ENCODE measurements around the gene COL27A1.

COL27A1 gene

DNA sequence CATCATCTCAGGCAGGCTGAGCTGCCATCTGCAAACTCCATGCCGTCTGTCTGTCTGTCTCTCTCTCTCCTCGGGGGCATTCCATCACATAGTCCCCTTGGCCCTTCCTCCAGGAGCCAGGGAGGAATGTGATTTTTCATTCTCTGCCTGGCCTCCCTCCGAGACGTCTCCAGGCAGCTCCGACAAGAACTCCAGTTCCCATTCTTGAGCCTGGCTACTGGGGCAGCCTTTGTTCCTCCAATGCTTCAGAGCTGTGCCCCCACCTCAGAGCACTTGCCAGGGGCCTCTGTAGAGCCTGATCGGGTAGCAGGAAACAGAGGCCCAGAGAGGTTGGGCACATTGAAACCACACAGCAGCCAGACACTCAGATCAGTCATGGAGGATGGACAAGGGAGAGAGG lies 74.0 kb downstream of the COL27A1 start:
- no peak for DNase-seq

DNA sequence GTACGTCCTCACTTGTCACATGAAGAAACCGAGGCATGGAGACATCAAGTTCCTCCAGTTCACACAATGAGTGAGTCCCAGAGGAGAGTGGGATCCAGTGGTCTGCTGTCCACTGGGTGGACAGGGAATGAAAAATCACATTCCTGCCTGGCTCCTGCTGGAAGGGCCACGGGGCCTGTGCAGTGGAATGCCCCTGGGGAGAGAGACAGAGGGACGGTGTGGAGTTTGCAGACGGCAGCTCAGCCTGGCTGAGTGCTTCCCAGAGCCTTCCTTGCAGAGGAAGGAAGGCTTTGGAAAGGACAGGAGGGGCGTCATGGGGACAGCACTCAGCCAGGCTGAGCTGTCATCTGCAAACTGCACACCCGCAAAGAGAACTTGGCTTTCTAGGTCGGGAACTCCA lies 74.7 kb downstream of the COL27A1 start:
- DNase-seq: no peak

DNA sequence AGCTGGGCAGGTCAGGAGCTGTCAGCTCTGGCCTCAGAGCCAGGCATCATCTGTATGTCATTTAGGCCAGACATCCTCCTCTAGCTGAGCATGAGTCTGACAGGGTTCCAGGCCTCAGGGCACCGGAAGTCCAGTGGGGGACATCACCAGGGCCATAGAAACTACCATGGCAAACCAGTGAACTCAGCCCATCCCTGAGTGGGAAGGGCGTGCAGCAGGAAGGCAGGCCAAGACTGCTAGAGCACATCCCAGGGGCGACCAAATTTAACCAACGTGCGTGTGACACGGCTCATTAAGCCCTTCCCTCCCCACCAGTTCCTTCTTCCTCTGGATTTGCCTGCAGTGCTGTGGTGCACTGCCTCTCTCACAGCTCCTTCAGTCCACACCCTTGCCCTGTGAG lies 75.9 kb downstream of the COL27A1 start:
- no peak for DNase-seq

DNA sequence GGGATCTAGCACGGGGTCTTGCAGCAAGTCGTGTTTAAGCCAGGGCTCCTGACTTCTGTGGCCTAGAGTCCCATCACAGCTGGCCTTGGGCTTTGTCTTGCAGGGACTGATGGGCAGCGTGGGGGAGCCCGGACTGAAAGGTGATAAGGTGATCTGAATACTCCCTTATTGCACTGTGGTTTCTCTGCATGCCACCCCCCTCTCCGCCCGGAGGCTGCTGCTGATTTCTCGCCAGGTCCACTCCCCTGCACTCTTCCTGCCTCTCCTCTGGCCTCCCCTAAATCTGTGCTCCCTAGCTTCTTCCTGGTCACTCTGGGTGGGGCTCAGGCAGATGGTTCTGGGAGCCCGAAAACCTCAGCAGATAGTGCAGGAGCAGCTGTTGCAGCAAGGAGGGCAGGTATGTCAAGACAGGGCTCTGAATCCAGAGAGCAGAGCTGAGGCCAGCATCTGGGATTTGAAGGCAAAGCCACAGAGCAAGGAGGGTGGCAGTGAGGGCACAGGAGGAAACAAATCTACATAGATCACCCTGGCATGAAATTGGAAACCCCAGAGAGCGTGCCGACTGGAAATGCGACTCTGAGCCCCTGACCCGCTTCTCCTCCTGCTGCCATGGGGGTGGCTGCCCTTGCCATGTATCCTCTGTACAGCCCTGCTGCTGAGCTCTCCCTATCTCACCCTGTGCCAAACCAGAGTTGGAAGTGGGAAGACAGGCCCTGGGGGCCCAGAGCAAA lies 76.5 kb downstream of the COL27A1 start:
- DNase-seq: no peak

DNA sequence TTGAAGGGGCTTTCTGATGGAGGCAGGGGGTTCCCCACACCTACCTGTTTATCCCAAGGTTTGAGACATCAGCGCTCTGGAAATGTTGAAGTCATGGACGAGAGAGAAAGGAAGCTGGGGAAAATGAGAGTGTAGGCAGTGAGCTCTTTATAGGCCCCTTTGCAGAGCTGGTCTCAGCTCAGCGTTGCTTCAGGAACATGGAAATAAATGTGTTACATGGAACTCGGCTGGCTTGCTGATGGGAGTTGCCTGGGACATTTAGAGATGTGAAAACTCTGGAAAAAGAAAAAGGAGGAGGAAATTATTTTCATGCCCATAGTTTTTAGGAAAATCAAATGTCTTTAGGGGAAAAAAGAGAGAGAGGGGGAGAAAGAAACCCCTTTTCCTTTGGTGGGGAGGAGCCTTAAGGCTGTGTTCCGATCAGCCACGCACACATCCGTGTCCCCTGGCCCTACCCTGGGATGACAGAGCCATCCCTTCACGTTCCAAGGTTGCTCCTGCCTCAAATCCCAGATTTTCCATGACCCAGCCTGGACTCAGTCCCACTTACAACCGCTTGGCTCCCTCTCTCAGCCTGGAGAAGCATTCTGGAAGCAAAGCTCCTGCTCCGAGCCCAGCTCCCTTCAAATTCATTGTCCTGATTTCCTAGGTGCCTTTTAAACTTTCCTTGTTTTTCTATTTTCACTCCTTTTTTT lies 78.3 kb downstream of the COL27A1 start:
- no peak for DNase-seq

DNA sequence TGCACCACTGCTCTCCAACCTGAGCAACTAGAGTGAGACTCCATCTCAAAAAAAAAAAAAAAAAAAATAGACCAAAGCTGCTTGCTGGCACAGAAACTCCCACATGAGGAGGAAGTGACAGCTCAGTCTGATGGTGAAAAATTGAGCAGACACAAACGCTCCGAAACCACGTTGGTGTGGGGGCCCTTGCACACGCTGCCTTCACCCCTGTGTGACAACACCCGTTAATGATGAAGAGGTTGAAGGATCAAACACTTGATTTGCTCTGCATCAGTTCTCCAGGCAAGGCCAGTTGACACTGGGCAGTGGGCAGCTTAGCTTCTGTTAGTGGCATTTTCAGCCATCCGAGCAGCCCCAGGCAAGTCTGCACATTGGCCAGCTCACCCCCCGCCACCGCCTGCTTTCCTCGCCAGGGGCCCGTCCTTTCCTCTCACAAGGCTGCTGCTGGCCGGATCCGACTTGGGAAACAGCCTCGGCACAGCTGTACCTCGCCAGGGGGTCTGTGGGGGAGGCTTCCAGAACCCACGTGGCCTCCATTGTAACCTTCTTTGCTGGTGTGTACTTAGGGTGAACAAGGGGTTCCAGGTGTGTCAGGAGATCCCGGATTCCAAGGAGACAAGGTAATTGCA lies 79.8 kb downstream of the COL27A1 start:
- peak; percentile 18 for DNase-seq

DNA sequence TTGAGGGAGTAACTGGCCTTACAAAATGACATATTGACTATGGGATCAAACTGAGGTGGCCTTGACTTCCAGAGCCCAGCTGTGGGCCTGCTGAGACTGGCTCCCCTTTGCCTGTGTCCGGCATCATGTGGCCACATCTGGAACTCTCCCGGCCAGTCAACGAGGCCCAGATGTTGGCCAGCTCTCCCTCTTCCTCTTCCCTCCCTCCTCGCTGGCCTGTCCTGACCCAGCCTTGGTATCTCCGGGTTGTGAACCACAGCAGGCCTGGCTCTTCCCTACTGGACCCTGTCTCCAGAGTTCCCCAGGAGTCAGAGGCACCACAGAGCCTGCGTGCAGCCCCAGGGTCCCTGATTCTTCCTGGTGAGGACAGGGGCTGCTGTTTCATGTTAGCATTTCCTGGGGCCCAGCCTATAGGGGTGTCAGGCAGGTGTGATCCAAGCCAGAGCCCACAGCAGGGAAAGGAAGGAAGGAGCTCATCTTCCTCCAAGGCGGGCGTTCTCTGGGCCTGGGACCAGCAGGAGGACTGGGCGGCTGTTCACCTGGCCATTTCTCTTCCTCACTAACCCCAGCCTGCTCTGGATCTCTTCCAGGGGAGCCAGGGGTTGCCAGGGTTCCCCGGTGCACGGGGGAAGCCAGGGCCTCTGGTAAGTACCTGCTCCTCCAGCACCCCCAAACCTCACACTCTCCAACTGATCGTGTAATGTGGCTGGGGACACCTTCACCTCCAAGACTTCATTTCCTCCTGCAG lies 81.2 kb downstream of the COL27A1 start:
- no peak for DNase-seq

DNA sequence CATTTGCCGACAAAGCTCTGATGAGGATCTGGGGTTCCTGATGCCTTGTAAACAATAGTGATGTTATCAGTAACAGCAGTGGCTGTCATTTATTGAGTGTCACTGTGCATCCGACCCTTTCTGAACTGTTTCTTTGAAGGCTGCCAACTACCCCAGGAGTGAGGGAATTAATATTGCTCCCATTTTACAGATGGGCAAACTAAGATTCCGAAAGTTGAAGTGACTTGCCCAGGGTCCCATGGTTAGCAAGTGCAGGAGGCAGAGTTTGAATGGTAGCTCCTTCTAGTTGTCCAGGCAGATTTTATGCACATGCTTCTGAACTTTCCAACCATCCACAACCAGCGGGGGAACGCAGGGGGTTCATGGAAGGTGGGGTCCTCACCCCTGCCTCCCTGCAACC lies 81.9 kb downstream of the COL27A1 start:
- no peak for DNase-seq

DNA sequence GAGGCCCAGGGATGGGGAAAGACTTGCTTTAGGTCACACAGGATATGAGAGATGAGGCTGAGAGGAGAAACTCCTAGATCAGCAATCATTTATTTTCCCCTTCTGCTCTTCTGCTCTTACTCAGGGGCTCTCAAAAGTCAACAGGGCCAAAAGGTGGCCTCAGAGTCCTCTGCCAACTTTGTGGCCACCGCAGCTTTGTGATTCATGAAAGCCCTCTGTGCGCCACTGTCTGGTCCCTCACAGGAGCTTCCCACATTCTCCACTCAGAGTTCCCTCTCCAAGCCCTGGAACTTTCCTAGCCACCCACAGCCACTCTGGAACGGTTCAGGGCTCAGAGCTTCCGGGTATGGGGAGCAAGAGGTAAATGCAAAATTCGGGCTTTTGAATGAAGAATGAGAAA lies 82.4 kb downstream of the COL27A1 start:
- DNase-seq: no peak

DNA sequence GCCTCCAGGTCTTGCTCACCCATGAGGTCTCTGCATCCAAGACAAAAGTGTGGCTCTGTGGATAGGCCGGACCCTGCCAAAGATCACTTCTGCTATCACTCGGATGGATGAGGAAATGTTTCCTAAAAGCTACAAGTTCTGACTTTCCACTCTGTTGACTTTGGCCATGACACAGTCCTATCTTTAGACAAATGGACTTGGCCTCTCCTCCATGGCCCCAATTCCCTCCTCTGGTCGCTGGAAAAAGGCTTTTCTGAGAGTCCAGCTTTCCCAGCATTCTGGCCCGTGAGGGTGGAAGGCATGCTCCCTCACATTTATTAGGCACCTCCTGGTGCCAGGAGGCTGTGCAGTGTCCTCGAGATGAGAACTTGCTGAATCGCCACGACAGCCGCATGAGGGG lies 83.1 kb downstream of the COL27A1 start:
- DNase-seq: no peak

DNA sequence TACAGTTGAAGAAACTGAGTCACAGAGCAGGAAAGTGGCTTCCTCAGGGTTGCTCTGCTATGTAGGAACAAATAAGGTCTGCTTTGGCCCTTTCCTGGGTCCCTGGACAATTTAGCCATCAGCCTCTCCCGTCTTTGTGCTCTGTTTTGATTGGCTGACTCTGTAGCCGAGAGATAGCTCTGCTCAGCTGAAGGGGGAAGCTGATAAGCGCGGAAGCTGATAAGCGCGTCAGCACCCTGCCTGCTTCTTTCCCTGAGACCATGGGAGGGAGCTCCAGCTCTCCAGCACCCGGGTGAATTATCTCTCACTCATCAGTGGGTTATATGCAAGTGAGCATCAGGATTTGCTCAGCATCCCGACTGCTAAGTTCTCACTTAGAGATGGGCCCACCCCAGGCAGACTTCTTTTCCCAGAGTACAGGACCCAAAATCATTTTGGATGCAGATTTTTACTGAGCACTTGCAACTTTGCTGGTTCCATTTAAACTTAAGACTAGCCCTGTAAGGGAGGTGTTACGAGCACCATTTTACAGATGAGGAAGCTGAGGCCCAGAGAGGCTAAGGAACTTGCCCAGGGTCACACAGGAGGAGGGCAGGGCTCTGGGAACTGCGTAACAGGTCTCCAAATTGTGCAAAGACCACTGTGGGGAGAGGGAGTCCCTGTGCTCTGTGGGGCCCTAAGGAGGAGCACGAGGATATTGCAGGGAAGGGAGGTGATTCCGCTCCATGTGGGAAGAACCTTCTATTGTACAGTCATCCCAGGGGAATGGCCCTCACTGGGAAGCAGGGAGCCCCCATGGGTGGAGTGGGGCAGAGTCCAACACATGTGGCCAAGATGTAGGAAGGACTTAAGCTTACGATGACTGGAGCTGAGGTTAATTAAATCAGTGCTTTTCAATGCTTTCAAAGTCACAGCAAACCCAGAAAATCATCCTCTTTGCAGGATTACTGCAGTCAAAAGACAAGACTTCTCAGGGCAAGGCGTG lies 83.8 kb downstream of the COL27A1 start:
- DNase-seq: no peak

DNA sequence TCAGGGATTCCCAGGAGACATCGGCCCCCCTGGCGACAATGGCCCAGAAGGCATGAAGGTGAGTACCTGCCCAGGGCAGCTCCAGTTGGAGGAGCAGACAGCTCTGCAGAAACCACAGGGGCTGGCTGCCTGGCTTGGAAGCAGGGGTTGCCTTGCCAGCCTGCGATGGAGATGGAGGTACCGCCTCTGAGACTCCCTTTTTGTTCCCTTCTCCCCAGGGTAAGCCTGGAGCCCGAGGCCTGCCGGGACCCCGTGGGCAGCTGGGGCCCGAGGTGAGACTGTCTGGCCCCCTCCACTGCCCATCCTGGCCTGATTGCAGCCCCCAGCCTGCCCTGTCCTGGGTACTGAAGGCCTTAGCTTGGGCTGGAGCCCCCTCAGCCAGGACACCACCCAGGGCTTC lies 84.9 kb downstream of the COL27A1 start:
- DNase-seq: no peak

DNA sequence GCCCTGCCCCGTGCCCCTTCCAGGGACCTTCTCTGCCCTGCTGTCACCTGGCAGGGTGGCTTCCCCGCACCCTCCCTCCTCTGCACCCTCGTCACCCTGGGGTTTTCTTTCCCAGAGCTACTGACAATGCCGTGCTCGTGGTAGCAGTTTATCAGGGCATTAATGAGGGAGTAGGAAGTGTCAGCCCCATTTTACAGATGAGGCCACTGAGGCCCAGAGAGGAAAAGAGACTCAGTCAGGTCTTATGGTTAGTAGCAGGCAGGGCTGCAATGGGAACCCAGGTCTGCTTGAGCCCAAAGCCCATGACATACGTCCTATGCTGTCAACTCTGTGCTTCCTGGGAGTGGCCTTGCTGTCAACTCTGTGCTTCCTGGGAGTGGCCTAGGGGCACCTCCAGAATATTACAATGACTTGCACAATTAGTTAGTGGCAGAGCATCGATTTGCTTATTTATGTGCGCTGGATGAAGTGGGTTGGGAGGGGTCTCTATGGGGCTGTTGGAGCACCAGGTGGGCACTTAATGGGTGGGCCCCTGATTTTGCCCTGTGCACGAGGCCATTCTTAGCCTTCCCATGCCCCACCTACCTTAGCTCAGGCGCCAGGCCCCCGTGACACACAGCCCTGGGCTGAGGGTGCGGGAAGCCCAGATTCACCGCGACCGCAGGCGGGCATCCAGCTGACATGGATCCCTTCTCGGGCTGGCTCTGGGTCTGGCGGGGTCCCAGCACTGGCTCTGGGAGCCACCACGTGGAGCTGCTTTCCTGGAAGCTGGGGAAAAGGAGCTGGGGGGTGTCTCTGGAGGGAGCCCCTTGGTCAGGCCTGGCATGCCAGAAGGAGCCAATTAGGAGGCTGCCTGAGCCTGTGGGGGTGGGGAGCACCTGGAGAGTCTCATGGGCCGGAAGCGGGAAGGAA lies 85.6 kb downstream of the COL27A1 start:
- DNase-seq: peak; percentile 35

DNA sequence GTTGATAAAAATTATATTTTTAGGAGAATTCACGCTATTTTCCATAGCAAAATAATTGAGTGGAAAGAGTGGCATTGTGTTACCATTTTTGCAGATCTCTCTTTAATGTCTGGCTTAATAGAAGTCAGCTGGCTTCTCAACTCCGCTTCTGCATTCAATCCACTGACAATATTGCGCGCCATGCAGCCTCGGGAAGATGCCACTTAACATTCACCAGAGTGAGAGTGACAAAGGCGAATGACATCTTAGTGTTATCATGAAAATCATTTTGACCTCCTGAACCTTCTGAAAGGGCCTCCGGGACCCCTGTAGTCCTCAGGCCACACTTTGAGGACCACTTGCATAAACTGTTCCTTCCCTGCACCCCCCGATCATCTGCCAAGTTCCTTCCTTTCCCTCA lies 87.5 kb downstream of the COL27A1 start:
- no peak for DNase-seq

DNA sequence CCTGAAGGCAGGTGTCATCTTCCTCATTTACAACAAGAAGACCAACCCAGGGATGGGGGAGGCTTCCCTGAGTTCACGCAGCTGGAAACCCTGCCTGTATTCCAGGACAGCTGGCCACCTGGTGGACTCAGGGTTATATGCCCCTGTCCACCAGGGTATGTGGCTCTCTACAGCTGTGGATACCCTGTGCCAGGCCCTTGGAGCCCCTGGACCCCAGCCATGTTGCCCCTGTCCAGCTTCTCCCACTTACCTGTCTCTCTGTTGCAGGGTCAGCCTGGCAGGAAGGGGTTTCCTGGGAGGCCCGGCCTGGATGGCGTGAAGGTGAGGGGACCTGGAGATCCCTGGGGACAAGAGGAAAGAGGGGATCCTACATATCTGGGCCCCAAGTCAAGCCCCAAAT lies 87.9 kb downstream of the COL27A1 start:
- no peak for DNase-seq

DNA sequence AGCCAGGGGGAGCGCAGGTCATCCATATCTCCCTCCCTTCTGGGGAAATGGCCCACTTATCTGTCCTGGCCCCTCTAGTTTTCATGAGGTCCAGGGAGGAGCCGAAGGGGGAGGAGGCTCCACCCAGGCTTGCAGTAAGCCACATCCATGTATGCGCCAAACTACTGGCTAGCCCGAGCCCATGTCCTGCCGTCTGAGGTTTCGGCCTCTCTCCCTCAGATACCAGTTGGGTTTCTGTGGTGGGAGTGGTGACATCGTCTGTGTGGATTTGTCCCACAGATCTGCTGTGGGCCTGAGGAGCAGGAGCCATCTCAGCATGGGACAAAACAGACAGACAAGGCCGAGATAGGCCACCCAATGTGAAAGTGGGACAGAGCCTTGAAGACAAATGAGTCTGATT lies 89.2 kb downstream of the COL27A1 start:
- DNase-seq: no peak

DNA sequence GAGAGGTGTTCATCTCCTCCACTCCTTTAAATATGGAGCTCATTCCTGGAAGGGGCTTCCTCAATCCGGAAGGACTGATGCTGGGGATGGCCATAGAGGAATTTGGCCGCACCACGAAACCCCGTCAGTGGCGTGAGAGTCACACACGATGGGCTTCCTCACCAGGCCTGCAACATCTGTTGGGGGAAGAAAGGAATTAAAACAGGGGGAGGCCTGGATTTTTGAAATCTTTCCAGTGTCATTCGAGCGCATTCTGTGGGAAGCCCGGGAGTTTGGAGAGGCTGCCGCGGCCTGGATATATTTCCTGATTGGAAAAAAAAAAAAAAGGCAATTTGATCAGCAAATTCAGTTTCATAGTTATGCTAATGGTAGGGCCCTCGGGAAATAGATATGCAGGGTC lies 91.2 kb downstream of the COL27A1 start:
- no peak for DNase-seq

DNA sequence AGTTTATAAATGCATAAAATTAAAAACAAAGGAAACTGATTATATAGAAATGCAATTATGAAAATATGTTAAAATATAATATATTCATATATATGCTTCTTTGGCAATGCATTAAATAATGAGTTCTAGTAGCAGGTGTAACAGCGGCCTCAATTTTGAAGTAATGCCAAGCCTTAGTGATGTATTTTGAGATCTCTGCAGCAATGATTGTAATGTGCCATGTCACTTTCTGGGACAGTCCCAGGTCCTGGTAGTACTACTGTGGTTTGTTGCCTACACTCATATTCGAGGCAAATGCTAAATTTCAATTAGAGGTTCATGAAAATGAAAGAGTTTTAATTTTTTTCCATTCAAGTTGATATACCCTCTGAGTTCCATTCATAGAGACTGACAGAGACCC lies 91.7 kb downstream of the COL27A1 start:
- DNase-seq: no peak

DNA sequence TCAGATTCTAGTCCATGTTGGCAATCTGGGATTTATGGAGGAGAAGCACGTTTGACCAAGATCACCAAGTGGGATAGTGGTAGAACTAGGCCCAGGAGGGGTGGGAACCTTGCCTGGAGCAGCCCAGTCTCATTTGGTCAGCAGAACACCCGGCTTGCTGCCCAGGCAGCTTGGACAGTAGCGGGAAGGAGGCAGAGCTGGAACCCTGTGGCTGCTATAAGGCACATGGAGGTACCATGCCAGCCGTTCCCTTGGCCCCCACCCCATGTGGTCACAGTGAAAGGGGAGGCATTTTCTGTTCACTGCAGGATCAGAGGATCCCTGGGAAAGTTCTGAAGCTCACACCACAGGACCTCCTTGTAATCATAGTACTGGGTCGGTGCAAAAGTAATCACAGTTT lies 92.2 kb downstream of the COL27A1 start:
- DNase-seq: no peak

DNA sequence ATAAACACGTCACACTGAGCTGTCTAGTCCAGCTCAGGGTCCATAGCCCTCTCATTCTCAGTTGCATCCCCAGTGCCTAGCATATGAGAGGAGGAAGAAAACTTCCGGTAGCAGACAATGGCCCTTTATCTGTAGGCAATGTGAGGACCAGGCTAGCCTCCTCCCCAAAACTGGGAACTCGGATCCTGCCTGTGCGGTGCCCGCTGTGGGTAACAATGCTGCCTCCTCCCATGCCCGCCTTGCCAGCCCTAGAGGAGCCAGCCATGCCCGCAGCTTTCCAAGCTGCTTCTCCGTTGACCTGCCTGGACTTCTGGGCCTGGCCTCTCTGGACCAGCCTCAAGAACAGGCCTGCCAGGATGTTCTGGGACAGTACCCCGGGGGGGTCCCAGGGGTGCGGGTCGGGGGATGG lies 93.0 kb downstream of the COL27A1 start:
- no peak for DNase-seq
